Osteocyte (in vitro differentiated cells): ENCODE data around the gene EXOC6B. TPM values are rescaled to one million over a fixed set of nuclear protein-coding genes. Genes with fewer than 3 reads are reported as not detected.

ENCODE experiments used
- DNase-seq: peaks from one replicate; pipeline ENCODE4 v3.0.0; 2021; ENCODE audit warnings: mixed read lengths; ENCODE audit not compliant: unreplicated experiment; ENCODE audit errors: extremely low spot score
- H3K27ac Mint-ChIP-seq: one replicate; pipeline ENCODE4 v1.8.0; 2021; ENCODE audit warnings: mild to moderate bottlenecking, mixed read lengths; ENCODE audit not compliant: unreplicated experiment
- H3K27me3 Mint-ChIP-seq: one replicate; pipeline ENCODE4 v1.8.0; 2021; ENCODE audit warnings: mixed read lengths; ENCODE audit not compliant: unreplicated experiment
- H3K36me3 Mint-ChIP-seq: one replicate; pipeline ENCODE4 v1.8.0; 2021; ENCODE audit warnings: mixed read lengths; ENCODE audit not compliant: unreplicated experiment
- H3K4me1 Mint-ChIP-seq: one replicate; pipeline ENCODE4 v1.8.0; 2021; ENCODE audit warnings: mixed read lengths; ENCODE audit not compliant: unreplicated experiment
- H3K4me3 Mint-ChIP-seq: one replicate; pipeline ENCODE4 v1.8.0; 2021; ENCODE audit warnings: mild to moderate bottlenecking, moderate library complexity, mixed read lengths; ENCODE audit not compliant: unreplicated experiment
- H3K9me3 Mint-ChIP-seq: one replicate; pipeline ENCODE4 v1.8.0; 2021; ENCODE audit warnings: mixed read lengths; ENCODE audit not compliant: unreplicated experiment
- total RNA-seq: library from RNA; stranded (reverse); gene quantifications from 2 replicates; pipeline ENCODE4 v1.2.1, GENCODE V29; 2021
- TF ChIP-seq, protein P1 (sequence below): fragments of 200-600 bp; sonication (generic); IDR thresholded peaks from 2 replicates; pipeline ENCODE4 v1.5.0; 2021; ENCODE audit warnings: antibody characterized with exemption, mild to moderate bottlenecking, moderate library complexity

EXOC6B gene
- total RNA-seq, 1 donor from 2014 or later, result 33.8 TPM

GRCh38 chr2:72782520-72782919 is 43.3 kb downstream of the EXOC6B start:
- no peak overlapping the region for H3K4me3 Mint-ChIP-seq
- TF ChIP-seq, protein P1, sequence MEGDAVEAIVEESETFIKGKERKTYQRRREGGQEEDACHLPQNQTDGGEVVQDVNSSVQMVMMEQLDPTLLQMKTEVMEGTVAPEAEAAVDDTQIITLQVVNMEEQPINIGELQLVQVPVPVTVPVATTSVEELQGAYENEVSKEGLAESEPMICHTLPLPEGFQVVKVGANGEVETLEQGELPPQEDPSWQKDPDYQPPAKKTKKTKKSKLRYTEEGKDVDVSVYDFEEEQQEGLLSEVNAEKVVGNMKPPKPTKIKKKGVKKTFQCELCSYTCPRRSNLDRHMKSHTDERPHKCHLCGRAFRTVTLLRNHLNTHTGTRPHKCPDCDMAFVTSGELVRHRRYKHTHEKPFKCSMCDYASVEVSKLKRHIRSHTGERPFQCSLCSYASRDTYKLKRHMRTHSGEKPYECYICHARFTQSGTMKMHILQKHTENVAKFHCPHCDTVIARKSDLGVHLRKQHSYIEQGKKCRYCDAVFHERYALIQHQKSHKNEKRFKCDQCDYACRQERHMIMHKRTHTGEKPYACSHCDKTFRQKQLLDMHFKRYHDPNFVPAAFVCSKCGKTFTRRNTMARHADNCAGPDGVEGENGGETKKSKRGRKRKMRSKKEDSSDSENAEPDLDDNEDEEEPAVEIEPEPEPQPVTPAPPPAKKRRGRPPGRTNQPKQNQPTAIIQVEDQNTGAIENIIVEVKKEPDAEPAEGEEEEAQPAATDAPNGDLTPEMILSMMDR, result no peak
- DNase-seq, result no peak
- H3K36me3 Mint-ChIP-seq, result peaks cover 14% of the 10 kb centered on the region
- H3K4me1 Mint-ChIP-seq, result peaks cover 17% of the 10 kb centered on the region
- no peaks in the 10 kb centered on the region for H3K27me3 Mint-ChIP-seq
- no peak overlapping the region for H3K27ac Mint-ChIP-seq
- H3K9me3 Mint-ChIP-seq, result peaks cover 16% of the 10 kb centered on the region

DNA sequence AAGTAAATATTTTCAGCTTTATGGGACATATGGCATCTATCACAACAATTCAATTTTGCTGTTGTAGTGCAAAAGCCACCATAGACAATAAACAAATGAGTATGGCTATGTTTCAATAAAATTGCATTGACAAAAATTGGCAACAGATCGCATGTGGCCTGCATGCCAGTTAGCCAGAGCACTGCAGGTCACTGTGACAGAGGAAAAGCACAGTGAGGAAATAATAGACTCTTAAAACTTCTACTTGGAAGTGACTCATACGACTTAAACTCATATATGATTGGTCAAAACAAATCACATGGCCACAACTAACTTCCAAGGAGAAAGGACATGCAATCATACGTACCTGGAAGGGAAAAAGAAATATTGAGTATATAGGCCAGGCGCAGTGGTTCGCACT is 44.4 kb downstream of the EXOC6B start:
- Mint-ChIP-seq H3K36me3 (peaks cover 14% of the 10 kb centered on the region), H3K9me3 (peaks cover 16% of the 10 kb centered on the region), H3K27me3 (no peaks in the 10 kb centered on the region), H3K4me1 (peaks cover 17% of the 10 kb centered on the region), H3K4me3 (no peak overlapping the region), H3K27ac (no peak overlapping the region)
- TF ChIP-seq, protein P1, result no peak
- no peak for DNase-seq

GRCh38 chr2:72780477-72780876 is 45.4 kb downstream of the EXOC6B start:
- TF ChIP-seq, protein P1, result no peak
- Mint-ChIP-seq H3K27ac (peak overlapping the region; percentile 0), H3K9me3 (peaks cover 16% of the 10 kb centered on the region), H3K36me3 (peaks cover 14% of the 10 kb centered on the region), H3K4me3 (no peak overlapping the region), H3K4me1 (peaks cover 17% of the 10 kb centered on the region), H3K27me3 (no peaks in the 10 kb centered on the region)
- no peak for DNase-seq

GRCh38 chr2:72779495-72779894 is 46.3 kb downstream of the EXOC6B start:
- H3K9me3 Mint-ChIP-seq, result peaks cover 16% of the 10 kb centered on the region
- H3K27ac Mint-ChIP-seq, result no peak overlapping the region
- peaks cover 17% of the 10 kb centered on the region for H3K4me1 Mint-ChIP-seq
- no peak for DNase-seq
- H3K36me3 Mint-ChIP-seq, result peaks cover 14% of the 10 kb centered on the region
- H3K4me3 Mint-ChIP-seq, result no peak overlapping the region
- no peaks in the 10 kb centered on the region for H3K27me3 Mint-ChIP-seq
- TF ChIP-seq, protein P1, result no peak

DNA sequence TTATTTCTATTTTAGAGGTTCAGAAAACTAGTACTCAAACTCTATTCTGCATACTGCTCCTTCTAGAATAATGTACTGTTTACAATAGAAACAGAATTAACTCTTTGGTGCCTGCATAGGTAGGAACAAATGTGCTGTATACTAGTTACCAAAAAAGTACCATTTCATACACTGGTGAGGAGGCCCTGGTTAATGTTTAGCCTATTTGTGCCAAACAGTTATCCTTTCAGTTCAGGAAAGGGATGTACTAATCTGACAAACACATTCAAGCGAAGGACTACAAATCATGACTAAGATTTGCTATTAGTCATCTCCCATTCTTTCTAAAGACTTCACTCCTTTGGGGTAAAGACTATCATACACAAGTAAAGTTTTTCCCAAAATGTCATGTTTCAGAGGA is 47.4 kb downstream of the EXOC6B start:
- Mint-ChIP-seq H3K4me3 (no peak overlapping the region), H3K4me1 (peaks cover 17% of the 10 kb centered on the region), H3K9me3 (peaks cover 7% of the 10 kb centered on the region)

More for the DNA sequence above, 47.4 kb downstream of the EXOC6B start:
- no peak for DNase-seq
- Mint-ChIP-seq H3K27me3 (no peaks in the 10 kb centered on the region), H3K36me3 (peaks cover 4% of the 10 kb centered on the region), H3K27ac (no peak overlapping the region)
- TF ChIP-seq, protein P1, result no peak
